MM.1S (cell line): ENCODE results near the gene PPTC7.

Experiments
- DNase-seq: peaks from one replicate; pipeline ENCODE4 v3.0.0-alpha.2; 2015
- H2AFZ ChIP-seq: fragments of 300-600 bp; sonication (generic); 2 replicates; pipeline ENCODE4 v1.6.0; 2016; ENCODE audit warnings: antibody characterized with exemption, low read length
- H3F3A ChIP-seq: fragments of 300-600 bp; sonication (generic); 2 replicates; pipeline ENCODE4 v1.6.1; 2016; ENCODE audit warnings: mild to moderate bottlenecking, antibody characterized with exemption, low read length, moderate library complexity, mixed read lengths; ENCODE audit not compliant: insufficient read depth
- H3K27ac ChIP-seq: fragments of 300-600 bp; sonication (generic); 2 replicates; pipeline ENCODE4 v1.5.1; 2016; ENCODE audit warnings: mild to moderate bottlenecking, low read length
- H3K27me3 ChIP-seq: fragments of 300-600 bp; sonication (generic); replicated peaks from 2 replicates; pipeline ENCODE4 v1.6.0; 2016; ENCODE audit warnings: low read length; ENCODE audit not compliant: insufficient read depth
- H3K36me3 ChIP-seq: fragments of 300-600 bp; sonication (generic); replicated peaks from 2 replicates; pipeline ENCODE4 v1.6.1; 2016; ENCODE audit warnings: mild to moderate bottlenecking, low read length, mixed read lengths; ENCODE audit not compliant: insufficient read depth
- H3K4me1 ChIP-seq: fragments of 300-600 bp; sonication (generic); 2 replicates; pipeline ENCODE4 v1.6.1; 2016; ENCODE audit warnings: low read length, mixed read lengths
- H3K4me2 ChIP-seq: fragments of 300-600 bp; sonication (generic); 2 replicates; pipeline ENCODE4 v1.6.0; 2016; ENCODE audit warnings: low read depth, low read length
- H3K4me3 ChIP-seq: fragments of 300-600 bp; sonication (generic); 2 replicates; pipeline ENCODE4 v1.5.1; 2016; ENCODE audit warnings: low read length, mixed read lengths
- H3K79me2 ChIP-seq: fragments of 300-600 bp; sonication (generic); 2 replicates; pipeline ENCODE4 v1.6.1; 2016; ENCODE audit warnings: mixed run types, low read length, mixed read lengths
- H3K9ac ChIP-seq: fragments of 300-600 bp; sonication (generic); 2 replicates; pipeline ENCODE4 v1.6.1; 2016; ENCODE audit warnings: low read length, mixed read lengths
- H3K9me2 ChIP-seq: fragments of 300-600 bp; sonication (generic); replicated peaks from 2 replicates; pipeline ENCODE4 v1.6.1; 2016; ENCODE audit warnings: mild to moderate bottlenecking, low read length, mixed read lengths; ENCODE audit not compliant: insufficient read depth
- H3K9me3 ChIP-seq: fragments of 300-600 bp; sonication (generic); replicated peaks from 2 replicates; pipeline ENCODE4 v1.6.1; 2016; ENCODE audit warnings: mild to moderate bottlenecking, low read length, mixed read lengths; ENCODE audit not compliant: insufficient read depth
- H4K20me1 ChIP-seq: fragments of 300-600 bp; sonication (generic); 2 replicates; pipeline ENCODE4 v1.6.1; 2016; ENCODE audit warnings: mild to moderate bottlenecking, low read length, moderate library complexity, mixed read lengths; ENCODE audit not compliant: insufficient read depth
- EZH2 ChIP-seq: fragments of 300-600 bp; sonication (generic); optimal IDR thresholded peaks from 2 replicates; pipeline ENCODE3; 2017; ENCODE audit warnings: low read depth, mild to moderate bottlenecking, antibody characterized with exemption, low read length, mixed read lengths
- EZH2phosphoT487 ChIP-seq: fragments of 300-600 bp; sonication (generic); IDR thresholded peaks from 2 replicates; pipeline ENCODE4 v1.6.1; 2018; ENCODE audit warnings: antibody characterized with exemption, low read length
- TF ChIP-seq, protein P1 (sequence below): fragments of 300-600 bp; sonication (generic); IDR thresholded peaks from 2 replicates; pipeline ENCODE4 v1.5.1; 2016; ENCODE audit warnings: antibody characterized with exemption, low read length, mixed read lengths

PPTC7 gene

DNA sequence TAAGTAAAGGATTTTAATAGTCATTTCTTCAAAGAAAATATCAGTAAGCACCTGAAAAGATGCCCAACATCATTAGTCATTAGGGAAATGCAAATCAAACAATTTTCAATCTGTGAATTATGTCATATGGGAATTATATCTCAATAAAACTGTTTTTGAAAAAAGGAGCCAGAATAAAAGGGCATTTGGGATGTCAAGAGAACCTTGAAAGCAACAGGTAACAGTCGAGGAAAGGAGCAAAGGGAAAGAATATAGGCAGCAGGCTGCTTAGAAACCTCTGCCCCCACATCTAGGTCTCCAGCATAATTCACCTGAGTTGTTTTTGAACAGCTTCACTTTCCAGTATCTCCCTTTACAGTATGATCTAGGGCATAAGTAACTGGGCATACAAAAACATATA is 68.8 kb downstream of the PPTC7 start:
- H3K9ac ChIP-seq = no peak overlapping the region
- H3K27ac ChIP-seq = no peak overlapping the region
- H3K4me2 ChIP-seq = no peak overlapping the region
- TF ChIP-seq, protein P1, sequence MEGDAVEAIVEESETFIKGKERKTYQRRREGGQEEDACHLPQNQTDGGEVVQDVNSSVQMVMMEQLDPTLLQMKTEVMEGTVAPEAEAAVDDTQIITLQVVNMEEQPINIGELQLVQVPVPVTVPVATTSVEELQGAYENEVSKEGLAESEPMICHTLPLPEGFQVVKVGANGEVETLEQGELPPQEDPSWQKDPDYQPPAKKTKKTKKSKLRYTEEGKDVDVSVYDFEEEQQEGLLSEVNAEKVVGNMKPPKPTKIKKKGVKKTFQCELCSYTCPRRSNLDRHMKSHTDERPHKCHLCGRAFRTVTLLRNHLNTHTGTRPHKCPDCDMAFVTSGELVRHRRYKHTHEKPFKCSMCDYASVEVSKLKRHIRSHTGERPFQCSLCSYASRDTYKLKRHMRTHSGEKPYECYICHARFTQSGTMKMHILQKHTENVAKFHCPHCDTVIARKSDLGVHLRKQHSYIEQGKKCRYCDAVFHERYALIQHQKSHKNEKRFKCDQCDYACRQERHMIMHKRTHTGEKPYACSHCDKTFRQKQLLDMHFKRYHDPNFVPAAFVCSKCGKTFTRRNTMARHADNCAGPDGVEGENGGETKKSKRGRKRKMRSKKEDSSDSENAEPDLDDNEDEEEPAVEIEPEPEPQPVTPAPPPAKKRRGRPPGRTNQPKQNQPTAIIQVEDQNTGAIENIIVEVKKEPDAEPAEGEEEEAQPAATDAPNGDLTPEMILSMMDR = no peak
- no peak for TF ChIP-seq EZH2phosphoT487
- no peak for TF ChIP-seq EZH2
- no peak for DNase-seq
- H3K9me3 ChIP-seq = no peaks in the 10 kb centered on the region
- no peaks in the 10 kb centered on the region for H3K79me2 ChIP-seq
- H2AFZ ChIP-seq = no peak overlapping the region
- H4K20me1 ChIP-seq = no peaks in the 10 kb centered on the region
- no peaks in the 10 kb centered on the region for H3K36me3 ChIP-seq
- H3K4me3 ChIP-seq = no peak overlapping the region
- H3K4me1 ChIP-seq = no peaks in the 10 kb centered on the region
- H3K9me2 ChIP-seq = no peaks in the 10 kb centered on the region
- H3F3A ChIP-seq = no peaks in the 10 kb centered on the region
- H3K27me3 ChIP-seq = no peaks in the 10 kb centered on the region

GRCh38 chr12:110513842-110514241 is 69.3 kb downstream of the PPTC7 start:
- Histone ChIP-seq H3K79me2 (no peaks in the 10 kb centered on the region), H3F3A (no peaks in the 10 kb centered on the region), H3K36me3 (no peaks in the 10 kb centered on the region), H3K9me2 (no peaks in the 10 kb centered on the region), H2AFZ (no peak overlapping the region), H3K9me3 (no peaks in the 10 kb centered on the region), H3K4me1 (no peaks in the 10 kb centered on the region), H4K20me1 (no peaks in the 10 kb centered on the region), H3K4me3 (no peak overlapping the region), H3K9ac (no peak overlapping the region), H3K27ac (no peak overlapping the region), H3K27me3 (no peaks in the 10 kb centered on the region), H3K4me2 (no peak overlapping the region)
- no peak for DNase-seq
- TF ChIP-seq EZH2 (no peak), EZH2phosphoT487 (no peak)
- TF ChIP-seq, protein P1 = no peak

DNA sequence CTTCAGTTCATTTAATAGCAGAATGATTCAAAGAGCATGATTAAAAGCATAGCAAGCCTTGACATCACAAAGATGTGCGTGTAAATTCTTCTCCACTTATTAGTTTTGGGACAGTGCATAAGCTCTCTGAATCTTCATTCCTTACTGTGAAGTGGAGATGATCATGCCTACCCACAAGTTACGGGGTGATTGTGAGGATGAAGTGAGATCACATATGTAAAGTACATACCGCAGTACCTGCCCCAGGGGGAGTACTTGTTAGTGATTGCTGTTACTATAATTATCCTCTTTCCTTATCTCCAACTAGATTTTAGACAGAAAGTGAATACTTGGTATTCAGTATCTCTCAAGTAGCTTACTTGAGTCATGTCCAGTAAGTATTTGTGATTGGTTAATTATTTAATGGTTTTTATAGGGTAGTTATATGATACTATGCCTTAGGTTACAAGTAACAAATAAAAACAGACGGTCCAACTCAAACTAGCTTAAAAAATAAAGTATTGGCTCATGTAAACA is 75.0 kb downstream of the PPTC7 start:
- Histone ChIP-seq H3K79me2 (no peaks in the 10 kb centered on the region), H3K9me2 (no peaks in the 10 kb centered on the region), H4K20me1 (no peaks in the 10 kb centered on the region), H3K36me3 (no peaks in the 10 kb centered on the region), H3K4me3 (no peak overlapping the region), H3F3A (no peaks in the 10 kb centered on the region), H3K9ac (no peak overlapping the region), H3K9me3 (no peaks in the 10 kb centered on the region), H2AFZ (no peak overlapping the region), H3K4me1 (no peaks in the 10 kb centered on the region), H3K4me2 (no peak overlapping the region), H3K27me3 (no peaks in the 10 kb centered on the region), H3K27ac (no peak overlapping the region)
- DNase-seq = no peak
- TF ChIP-seq EZH2phosphoT487 (no peak), EZH2 (no peak)
- TF ChIP-seq, protein P1 = no peak
